HepG2 (cell line): ENCODE data around the gene RAB3C. TPM values are rescaled to one million over a fixed set of nuclear protein-coding genes. Genes with fewer than 3 reads are reported as not detected.

ENCODE experiments used
- ATAC-seq: fragments of 200-7000 bp; cut with Tn5 transposase; 3 replicates; pipeline ENCODE4 v1.9.1; 2020; ENCODE audit warnings: mild to moderate bottlenecking, moderate library complexity
- BruUV-seq: library from RNA; stranded (reverse); fragments of 400-500 nt; replicated peaks from 2 replicates; lab custom pipeline; 2021; lab: Mats Ljungman, UMichigan
- CTCF ChIA-PET: fragments of 300-600 bp; formaldehyde crosslinking; extraction: SDS; loops from one replicate; lab custom pipeline; 2021; ENCODE audit warnings: low total read pairs, inconsistent platforms, low intra/inter-chr PET ratio; lab: Yijun Ruan, JAX
- POLR2A ChIA-PET: fragments of 350-600 bp; sonication (Branson Sonifier 250); formaldehyde crosslinking; loops from one replicate; lab custom pipeline; 2020; ENCODE audit warnings: antibody characterized with exemption, inconsistent platforms; lab: Yijun Ruan, JAX
- DNase-seq: peaks from one replicate; pipeline ENCODE4 v3.0.0-alpha.2; 2015; ENCODE audit warnings: low spot score
- FAIRE-seq: peaks from 3 replicates; lab custom pipeline; 2011; peaks lifted over from hg19 to GRCh38; lab: Jason Lieb, UNC
- H2AFZ ChIP-seq: one replicate; pipeline ENCODE4 v1.6.1; 2011; ENCODE audit warnings: low read length, inconsistent platforms
- H3K27ac ChIP-seq: fragments of 300-600 bp; 3 replicates; pipeline ENCODE4 v1.8.0; 2011; ENCODE audit warnings: mixed run types, mild to moderate bottlenecking, mixed read lengths, low read length, inconsistent platforms; ENCODE audit not compliant: insufficient read depth; ENCODE audit errors: extremely low read length
- H3K27me3 ChIP-seq, 2 experiments: fragments of 200-600 bp in 1 of 2; 2 replicates in 1 of 2; 3 replicates in 1 of 2; pipeline versions ENCODE4 v1.6.0 to v1.8.0; 2011; ENCODE audit warnings: low read length in 2 of 2, mild to moderate bottlenecking in 2 of 2, moderate library complexity in 2 of 2, inconsistent platforms in 1 of 2; ENCODE audit not compliant: insufficient read depth in 2 of 2, control insufficient read depth in 1 of 2
- H3K36me3 ChIP-seq, 2 experiments: fragments of 200-600 bp in 1 of 2; replicated peaks in 1 of 2; 2 replicates in 1 of 2; 3 replicates in 1 of 2; pipeline versions ENCODE4 v1.5.1 to v1.8.0; 2011; ENCODE audit warnings: low read length in 2 of 2, inconsistent platforms in 1 of 2; ENCODE audit not compliant: insufficient read depth in 2 of 2, control insufficient read depth in 1 of 2
- H3K4me1 ChIP-seq: 2 replicates; pipeline ENCODE4 v1.5.1; 2012; ENCODE audit warnings: low read length, inconsistent platforms; ENCODE audit not compliant: insufficient read depth
- H3K4me2 ChIP-seq: 2 replicates; pipeline ENCODE4 v1.6.0; 2011; ENCODE audit warnings: low read depth, low read length, inconsistent platforms
- H3K4me3 ChIP-seq, 3 experiments: fragments of 200-600 bp in 1 of 3; sonication (generic), shearing (Covaris generic) in 1 of 3; replicated peaks in 1 of 3; 2 replicates each; pipeline ENCODE4 v1.5.1; 2011 to 2016; ENCODE audit warnings: low read length in 3 of 3, inconsistent platforms in 2 of 3, low read depth in 2 of 3, mild to moderate bottlenecking in 2 of 3, control low read depth in 1 of 3, mixed read lengths in 1 of 3; ENCODE audit not compliant: insufficient read depth in 1 of 3
- H3K79me2 ChIP-seq: one replicate; pipeline ENCODE4 v1.6.1; 2011; ENCODE audit warnings: low read length, inconsistent platforms; ENCODE audit not compliant: insufficient read depth
- H3K9ac ChIP-seq: 2 replicates; pipeline ENCODE4 v1.6.0; 2011; ENCODE audit warnings: mild to moderate bottlenecking, low read depth, low read length, inconsistent platforms; ENCODE audit not compliant: insufficient read depth
- H3K9me3 ChIP-seq: 2 replicates; pipeline ENCODE4 v1.5.1; 2012; ENCODE audit warnings: mild to moderate bottlenecking, low read length
- H4K20me1 ChIP-seq: 2 replicates; pipeline ENCODE4 v1.6.0; 2011; ENCODE audit warnings: inconsistent platforms, mild to moderate bottlenecking, low read length, moderate library complexity; ENCODE audit not compliant: insufficient read depth
- AKAP8 ChIP-seq: sonication (generic); formaldehyde crosslinking; IDR thresholded peaks from 2 replicates; pipeline ENCODE4 v1.5.1; 2020; ENCODE audit warnings: mild to moderate bottlenecking, missing genetic modification reagents
- ARNT2 ChIP-seq: sonication (generic); formaldehyde crosslinking; IDR thresholded peaks from 2 replicates; pipeline ENCODE4 v1.8.0; 2022; ENCODE audit warnings: mild to moderate bottlenecking, low read depth, missing genetic modification reagents, moderate library complexity
- CBX5 ChIP-seq: sonication (generic); formaldehyde crosslinking; IDR thresholded peaks from 2 replicates; pipeline ENCODE4 v1.4.0; 2020; ENCODE audit warnings: missing genetic modification reagents, borderline replicate concordance
- FOXP1 ChIP-seq, 2 experiments: fragments of 450-650 bp in 1 of 2; IDR thresholded peaks; 2 replicates each; pipeline ENCODE4 v1.6.1; 2017 to 2018; ENCODE audit warnings: antibody characterized with exemption in 1 of 2
- GLI4 ChIP-seq: sonication (generic); formaldehyde crosslinking; IDR thresholded peaks from 2 replicates; pipeline ENCODE4 v1.5.1; 2020; ENCODE audit warnings: missing genetic modification reagents, mild to moderate bottlenecking, moderate library complexity, borderline replicate concordance
- HNRNPUL1 ChIP-seq: fragments of 200-400 bp; formaldehyde crosslinking; IDR thresholded peaks from 2 replicates; pipeline ENCODE4 v1.6.1; 2017; ENCODE audit warnings: low read depth, mild to moderate bottlenecking, low read length, moderate library complexity
- MYC ChIP-seq: sonication (generic); formaldehyde crosslinking; IDR thresholded peaks from 2 replicates; pipeline ENCODE4 v1.9.0; 2021; ENCODE audit warnings: missing genetic modification reagents, borderline replicate concordance
- NFE2L2 ChIP-seq: fragments of 150-350 bp; IDR thresholded peaks from 2 replicates; pipeline ENCODE4 v1.6.1; 2014; ENCODE audit warnings: low read length
- SMAD9 ChIP-seq: sonication (generic); formaldehyde crosslinking; IDR thresholded peaks from 2 replicates; pipeline ENCODE4 v1.5.1; 2020; ENCODE audit warnings: mild to moderate bottlenecking, missing genetic modification reagents
- SOX5 ChIP-seq: IDR thresholded peaks from 2 replicates; pipeline ENCODE4 v1.6.1; 2016; ENCODE audit warnings: borderline replicate concordance
- ZIK1 ChIP-seq: sonication (generic); formaldehyde crosslinking; IDR thresholded peaks from 2 replicates; pipeline ENCODE4 v1.5.0; 2020; ENCODE audit warnings: mild to moderate bottlenecking, low read depth, missing genetic modification reagents, borderline replicate concordance
- ZNF251 ChIP-seq: sonication (generic); formaldehyde crosslinking; IDR thresholded peaks from 2 replicates; pipeline ENCODE4 v1.9.0; 2021; ENCODE audit warnings: mild to moderate bottlenecking, missing genetic modification reagents
- ZNF256 ChIP-seq: sonication (generic); formaldehyde crosslinking; conservative IDR thresholded peaks from 2 replicates; pipeline ENCODE4 v1.4.0; 2020; ENCODE audit warnings: missing genetic modification reagents
- ZNF329 ChIP-seq: sonication (generic); formaldehyde crosslinking; IDR thresholded peaks from 2 replicates; pipeline ENCODE4 v1.9.0; 2021; ENCODE audit warnings: low read depth, mild to moderate bottlenecking, missing genetic modification reagents
- ZNF337 ChIP-seq: sonication (generic); formaldehyde crosslinking; IDR thresholded peaks from 2 replicates; pipeline ENCODE4 v1.5.1; 2020; ENCODE audit warnings: missing genetic modification reagents, low read depth, mild to moderate bottlenecking, borderline replicate concordance
- ZNF546 ChIP-seq: sonication (generic); formaldehyde crosslinking; conservative IDR thresholded peaks from 2 replicates; pipeline ENCODE4 v1.8.1; 2023; ENCODE audit warnings: mild to moderate bottlenecking, missing genetic modification reagents
- ZNF562 ChIP-seq: sonication (generic); formaldehyde crosslinking; IDR thresholded peaks from 2 replicates; pipeline ENCODE4 v1.8.0; 2022; ENCODE audit warnings: missing genetic modification reagents, borderline replicate concordance
- ZNF678 ChIP-seq: sonication (generic); formaldehyde crosslinking; IDR thresholded peaks from 2 replicates; pipeline ENCODE4 v1.4.0; 2020; ENCODE audit warnings: mild to moderate bottlenecking, missing genetic modification reagents
- ZNF737 ChIP-seq: sonication (generic); formaldehyde crosslinking; IDR thresholded peaks from 2 replicates; pipeline ENCODE4 v1.5.0; 2020; ENCODE audit warnings: missing genetic modification reagents, mild to moderate bottlenecking, borderline replicate concordance
- ZNF780A ChIP-seq: sonication (generic); formaldehyde crosslinking; IDR thresholded peaks from 2 replicates; pipeline ENCODE4 v1.8.0; 2022; ENCODE audit warnings: mild to moderate bottlenecking, missing genetic modification reagents, moderate library complexity
- ZNF879 ChIP-seq: sonication (generic); formaldehyde crosslinking; IDR thresholded peaks from 2 replicates; pipeline ENCODE4 v1.8.1; 2023; ENCODE audit warnings: missing genetic modification reagents
- WGBS: methylation state at CpG from one replicate; pipeline ENCODE4 v1.1.6; 2017; ENCODE audit warnings: low lambda C conversion rate; 5-methylcytosine and 5-hydroxymethylcytosine counted together
- in situ Hi-C: cut with HindIII; loops from 2 replicates; pipeline ENCODE4 v1.10.0; 2017; ENCODE audit warnings: low pct_unique_long_range_greater_than_20kb; ENCODE audit not compliant: extremely low pct_ligation_motif_present
- intact Hi-C: fragments of 100-400 bp; cut with micrococcal nuclease; formaldehyde crosslinking; loops from one replicate; pipeline ENCODE4 v1.10.0; 2022; ENCODE audit not compliant: unreplicated experiment
- polyA plus RNA-seq, 8 experiments: library from polyadenylated mRNA; depleted of rRNA in 3 of 8; stranded (reverse) in 7 of 8; unstranded in 1 of 8; fragments of >200 nt; fragmentation: Illumina TruSeq in 4 of 8; extraction: Trizol in 4 of 8; gene quantifications; 2 replicates each; pipeline versions ENCODE4 v1.2.1 to v1.2.3, GENCODE V29; 2011 to 2016; ENCODE audit warnings: low read depth in 4 of 8, missing spikeins in 1 of 8, mixed read lengths in 1 of 8; ENCODE audit not compliant: insufficient read depth in 1 of 8
- total RNA-seq, 5 experiments: library from RNA; depleted of rRNA; stranded (reverse); fragments of >200 nt; fragmentation: Illumina TruSeq; extraction: Trizol; gene quantifications; 2 replicates each; pipeline ENCODE4 v1.2.3, GENCODE V29; 2016; ENCODE audit warnings: low read depth in 1 of 5
- TF ChIP-seq, protein P1 (sequence below): sonication (generic); formaldehyde crosslinking; IDR thresholded peaks from 2 replicates; pipeline ENCODE4 v1.4.0; 2020; ENCODE audit warnings: mild to moderate bottlenecking, missing genetic modification reagents

Gene RAB3C
- total and polyA plus RNA-seq, 2 of the 13 experiments (the other 11 are each of a cell fraction or from before 2014, with no cell fraction given) = not detected

DNA sequence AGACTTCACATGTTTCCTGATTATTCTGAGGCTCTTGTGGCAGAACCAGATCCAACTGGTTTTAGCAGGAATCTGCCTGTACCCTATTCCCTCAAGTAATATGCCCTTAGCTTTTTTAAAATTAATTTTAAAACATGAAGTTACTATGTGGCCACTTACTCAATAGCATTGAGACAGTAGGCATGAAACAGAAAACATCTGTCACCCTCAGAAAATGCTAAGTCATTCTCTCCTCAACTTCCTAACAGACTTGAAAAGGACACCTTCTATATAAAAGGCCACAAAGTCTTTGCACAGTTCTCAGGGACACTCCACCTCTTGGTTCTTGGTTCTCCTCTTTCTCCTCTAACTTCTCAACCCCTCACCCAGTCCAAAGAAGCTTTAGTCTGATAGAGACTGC is 277.8 kb downstream of the RAB3C start:
- ChIA-PET CTCF (no interaction called here), POLR2A (no interaction called here)
- intact Hi-C loops = no loop called here
- no peak for ATAC-seq
- Histone ChIP-seq H3K4me1 (no peaks in the 10 kb centered on the region), H3K9me3 (no peaks in the 10 kb centered on the region), H3K27ac (no peak overlapping the region), H3K79me2 (no peaks in the 10 kb centered on the region), H3K4me2 (no peak overlapping the region), H3K27me3 (no peaks in the 10 kb centered on the region), H4K20me1 (no peaks in the 10 kb centered on the region), H2AFZ (no peak overlapping the region), H3K9ac (no peak overlapping the region), H3K36me3 (no peaks in the 10 kb centered on the region), H3K4me3 (no peak overlapping the region)
- TF ChIP-seq ZNF562 (CRISPR knock-in tag) = no peak
- no peak for TF ChIP-seq ZNF337
- peak; percentile 69; the same call in 1 of the 2 replicates for TF ChIP-seq NFE2L2
- no peak for TF ChIP-seq CBX5 (CRISPR knock-in tag)
- no peak for TF ChIP-seq ZNF251 (CRISPR knock-in tag)
- TF ChIP-seq ZNF780A = no peak
- no peak for FAIRE-seq
- DNase-seq = no peak
- no TSS peak for BruUV-seq
- in situ Hi-C loops = no loop called here

GRCh38 chr5:58868931-58869330 is 286.1 kb downstream of the RAB3C start:
- in situ Hi-C loops = no loop called here
- Histone ChIP-seq H2AFZ (no peak overlapping the region), H3K4me2 (no peak overlapping the region), H3K9me3 (no peaks in the 10 kb centered on the region), H3K79me2 (no peaks in the 10 kb centered on the region), H3K4me3 (no peak overlapping the region), H3K27ac (no peak overlapping the region), H3K4me1 (no peaks in the 10 kb centered on the region), H4K20me1 (no peaks in the 10 kb centered on the region), H3K36me3 (no peaks in the 10 kb centered on the region), H3K9ac (no peak overlapping the region), H3K27me3 (no peaks in the 10 kb centered on the region)
- FAIRE-seq = no peak
- intact Hi-C loops = no loop called here
- WGBS = 39% methylated on average over 7 of the region's 8 CpGs
- no peak for ATAC-seq
- BruUV-seq = no TSS peak
- CTCF ChIA-PET = no interaction called here
- DNase-seq = no peak
- POLR2A ChIA-PET = no interaction called here
- TF ChIP-seq SMAD9 (CRISPR knock-in tag) (no peak), ZNF879 (no peak), HNRNPUL1 (no peak), NFE2L2 (no peak), ZNF329 (CRISPR knock-in tag) (no peak), ARNT2 (CRISPR knock-in tag) (no peak), GLI4 (CRISPR knock-in tag) (no peak), SOX5 (CRISPR knock-in tag) (no peak), ZNF546 (no peak), MYC (CRISPR knock-in tag) (no peak), AKAP8 (no peak), ZNF737 (no peak), ZNF678 (CRISPR knock-in tag) (no peak), FOXP1 (IDR thresholded peaks at IDR 0.05) (no peak), FOXP1 (CRISPR knock-in tag; IDR thresholded peaks at IDR 0.05) (no peak), ZIK1 (CRISPR knock-in tag) (no peak), ZNF256 (CRISPR knock-in tag) (no peak)
- TF ChIP-seq, protein P1, sequence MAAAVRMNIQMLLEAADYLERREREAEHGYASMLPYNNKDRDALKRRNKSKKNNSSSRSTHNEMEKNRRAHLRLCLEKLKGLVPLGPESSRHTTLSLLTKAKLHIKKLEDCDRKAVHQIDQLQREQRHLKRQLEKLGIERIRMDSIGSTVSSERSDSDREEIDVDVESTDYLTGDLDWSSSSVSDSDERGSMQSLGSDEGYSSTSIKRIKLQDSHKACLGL (CRISPR knock-in tag) = no peak
